Activated naive CD8-positive, alpha-beta T cell treated with anti-CD3 and anti-CD28 coated beads for 36 hours (primary cell): ENCODE results near the gene TMEM175. TPM values are rescaled to one million over a fixed set of nuclear protein-coding genes. Genes with fewer than 3 reads are reported as not detected.
"Not testable (repeated sequence)": the region's sequence is repeated elsewhere in the genome, so short reads cannot be mapped to it uniquely, and the experiment has no call there.

Experiments used
- DNase-seq: peaks from one replicate; pipeline ENCODE4 v3.0.0; 2021
- H3K27ac Mint-ChIP-seq: one replicate; pipeline ENCODE4 v1.8.0; 2022; ENCODE audit warnings: mild to moderate bottlenecking, moderate library complexity, mixed read lengths
- H3K27me3 Mint-ChIP-seq: one replicate; pipeline ENCODE4 v1.8.0; 2022; ENCODE audit warnings: mild to moderate bottlenecking, mixed read lengths
- H3K36me3 Mint-ChIP-seq: one replicate; pipeline ENCODE4 v1.8.0; 2021; ENCODE audit warnings: mild to moderate bottlenecking, mixed read lengths
- H3K4me1 Mint-ChIP-seq: one replicate; pipeline ENCODE4 v1.8.0; 2021; ENCODE audit warnings: mixed read lengths
- H3K4me3 Mint-ChIP-seq: one replicate; pipeline ENCODE4 v1.8.0; 2022; ENCODE audit warnings: mild to moderate bottlenecking, moderate library complexity, mixed read lengths
- H3K9me3 Mint-ChIP-seq: one replicate; pipeline ENCODE4 v1.8.0; 2022; ENCODE audit warnings: mixed read lengths
- total RNA-seq, 2 experiments: library from RNA; stranded (reverse); gene quantifications; one replicate each; pipeline ENCODE4 v1.2.3, GENCODE V29; 2021

TMEM175 gene
- total RNA-seq, 2 experiments from 2014 or later: 14.4 to 17.6 TPM

- Mint-ChIP-seq H3K27me3 (no peaks in the 10 kb centered on the region), H3K4me1 (peaks cover 13% of the 10 kb centered on the region), H3K36me3 (no peaks in the 10 kb centered on the region), H3K27ac (no peak overlapping the region), H3K9me3 (peaks cover 1% of the 10 kb centered on the region), H3K4me3 (peak overlapping the region; percentile 69)
- DNase-seq: no peak
These were observed 39.6 kb downstream of the TMEM175 start for GRCh38 chr4:971666-972500.

GRCh38 chr4:972651-973424, 40.6 kb downstream of the TMEM175 start:
- no peaks in the 10 kb centered on the region for H3K27me3 Mint-ChIP-seq
- no peak overlapping the region for H3K27ac Mint-ChIP-seq
- peak; percentile 67 for DNase-seq
- H3K36me3 Mint-ChIP-seq: no peaks in the 10 kb centered on the region
- peaks cover 1% of the 10 kb centered on the region for H3K9me3 Mint-ChIP-seq
- H3K4me1 Mint-ChIP-seq: peaks cover 13% of the 10 kb centered on the region
- H3K4me3 Mint-ChIP-seq: peak overlapping the region; percentile 69

GRCh38 chr4:973431-974397, 41.5 kb downstream of the TMEM175 start, which contains the start of gene DGKQ:
TSS of gene DGKQ (minus strand) at chr4:973569. CDS start at chr4:973482, 87 bp downstream.
- no peak within 1 kb of the TSS for H3K27ac Mint-ChIP-seq
- peak within 1 kb of the TSS; percentile 69 for H3K4me3 Mint-ChIP-seq
- peaks cover 1% of the 10 kb centered on the region for H3K9me3 Mint-ChIP-seq
- H3K36me3 Mint-ChIP-seq: no peaks in the 10 kb centered on the region
- peak; percentile 86 for DNase-seq
- H3K4me1 Mint-ChIP-seq: peaks cover 13% of the 10 kb centered on the region
- H3K27me3 Mint-ChIP-seq: no peaks in the 10 kb centered on the region

GRCh38 chr4:974668-975067, 42.4 kb downstream of the TMEM175 start:
- Mint-ChIP-seq H3K9me3 (peaks cover 1% of the 10 kb centered on the region), H3K27ac (no peak overlapping the region), H3K4me1 (peaks cover 13% of the 10 kb centered on the region), H3K27me3 (no peaks in the 10 kb centered on the region), H3K36me3 (no peaks in the 10 kb centered on the region), H3K4me3 (no peak overlapping the region)
- no peak for DNase-seq

GRCh38 chr4:976016-976415, 43.8 kb downstream of the TMEM175 start:
- not testable (repeated sequence) for H3K9me3 Mint-ChIP-seq, H3K4me3 Mint-ChIP-seq, H3K4me1 Mint-ChIP-seq, H3K36me3 Mint-ChIP-seq, H3K27me3 Mint-ChIP-seq, DNase-seq, H3K27ac Mint-ChIP-seq

GRCh38 chr4:978957-979701, 46.9 kb downstream of the TMEM175 start:
- Mint-ChIP-seq H3K36me3 (no peaks in the 10 kb centered on the region), H3K4me3 (no peak overlapping the region), H3K27me3 (no peaks in the 10 kb centered on the region), H3K4me1 (peaks cover 2% of the 10 kb centered on the region), H3K9me3 (peaks cover 1% of the 10 kb centered on the region), H3K27ac (no peak overlapping the region)
- DNase-seq: no peak

GRCh38 chr4:982291-982690, 50.0 kb downstream of the TMEM175 start:
- H3K4me3 Mint-ChIP-seq: no peak overlapping the region
- DNase-seq: no peak
- no peaks in the 10 kb centered on the region for H3K27me3 Mint-ChIP-seq
- H3K36me3 Mint-ChIP-seq: no peaks in the 10 kb centered on the region
- H3K27ac Mint-ChIP-seq: no peak overlapping the region
- H3K9me3 Mint-ChIP-seq: no peaks in the 10 kb centered on the region
- peaks cover 13% of the 10 kb centered on the region for H3K4me1 Mint-ChIP-seq

- Mint-ChIP-seq H3K4me3 (no peak overlapping the region), H3K36me3 (no peaks in the 10 kb centered on the region), H3K4me1 (peaks cover 13% of the 10 kb centered on the region), H3K9me3 (no peaks in the 10 kb centered on the region), H3K27ac (no peak overlapping the region), H3K27me3 (no peaks in the 10 kb centered on the region)
- DNase-seq: no peak
These were observed 50.6 kb downstream of the TMEM175 start for GRCh38 chr4:982814-983213.

GRCh38 chr4:984336-985054, 52.2 kb downstream of the TMEM175 start:
- H3K9me3 Mint-ChIP-seq: no peaks in the 10 kb centered on the region
- peak overlapping the region; percentile 59 for H3K4me3 Mint-ChIP-seq
- no peaks in the 10 kb centered on the region for H3K36me3 Mint-ChIP-seq
- H3K4me1 Mint-ChIP-seq: peaks cover 13% of the 10 kb centered on the region
- no peak for DNase-seq
- peak overlapping the region; percentile 12 for H3K27ac Mint-ChIP-seq
- H3K27me3 Mint-ChIP-seq: no peaks in the 10 kb centered on the region

- H3K36me3 Mint-ChIP-seq: no peaks in the 10 kb centered on the region
- H3K4me1 Mint-ChIP-seq: peaks cover 13% of the 10 kb centered on the region
- H3K27ac Mint-ChIP-seq: peak overlapping the region; percentile 12
- H3K27me3 Mint-ChIP-seq: no peaks in the 10 kb centered on the region
- H3K4me3 Mint-ChIP-seq: peak overlapping the region; percentile 59
- peak; percentile 85 for DNase-seq
- H3K9me3 Mint-ChIP-seq: no peaks in the 10 kb centered on the region
These were observed 53.0 kb downstream of the TMEM175 start for GRCh38 chr4:985123-985830.

GRCh38 chr4:986428-986878, 54.2 kb downstream of the TMEM175 start:
- DNase-seq: no peak
- H3K27ac Mint-ChIP-seq: peak overlapping the region; percentile 85
- no peaks in the 10 kb centered on the region for H3K9me3 Mint-ChIP-seq
- no peaks in the 10 kb centered on the region for H3K36me3 Mint-ChIP-seq
- peaks cover 13% of the 10 kb centered on the region for H3K4me1 Mint-ChIP-seq
- H3K4me3 Mint-ChIP-seq: peak overlapping the region; percentile 90
- no peaks in the 10 kb centered on the region for H3K27me3 Mint-ChIP-seq

GRCh38 chr4:986879-987623, 54.8 kb downstream of the TMEM175 start, which contains the start of gene IDUA:
TSS of gene IDUA (plus strand) at chr4:987044. CDS start at chr4:987085, 41 bp downstream.
- peak; percentile 90 for DNase-seq
- Mint-ChIP-seq H3K27me3 (no peaks in the 10 kb centered on the region), H3K4me1 (peaks cover 13% of the 10 kb centered on the region), H3K36me3 (no peaks in the 10 kb centered on the region), H3K9me3 (no peaks in the 10 kb centered on the region), H3K4me3 (peak within 1 kb of the TSS; percentile 90), H3K27ac (peak within 1 kb of the TSS; percentile 85)
